H9 (cell line): Measurements from ENCODE around the gene TMC1. TPM values are rescaled to one million over a fixed set of nuclear protein-coding genes. Genes with fewer than 3 reads are reported as not detected.

ENCODE experiments used
- DNase-seq: peaks from one replicate; pipeline ENCODE4 v3.0.0-alpha.2; 2017
- H2AFZ ChIP-seq: one replicate; pipeline ENCODE4 v1.6.1; 2013; ENCODE audit warnings: mild to moderate bottlenecking, low read length, control low read depth, moderate library complexity
- H2AK5ac ChIP-seq: 2 replicates; pipeline ENCODE4 v1.6.1; 2013; ENCODE audit warnings: low read length, control low read depth, mixed read lengths; ENCODE audit not compliant: insufficient read length
- H2BK120ac ChIP-seq: one replicate; pipeline ENCODE4 v1.6.1; 2013; ENCODE audit warnings: low read depth, mild to moderate bottlenecking, low read length, control low read depth, inconsistent platforms; ENCODE audit not compliant: poor library complexity, severe bottlenecking
- H2BK12ac ChIP-seq: 2 replicates; pipeline ENCODE4 v1.6.1; 2013; ENCODE audit warnings: low read length, control low read depth, mixed read lengths, low read depth; ENCODE audit not compliant: insufficient read length
- H2BK15ac ChIP-seq: 2 replicates; pipeline ENCODE4 v1.6.1; 2013; ENCODE audit warnings: low read depth, low read length, control low read depth
- H2BK20ac ChIP-seq: one replicate; pipeline ENCODE4 v1.6.1; 2013; ENCODE audit warnings: low read depth, mild to moderate bottlenecking, low read length, control low read depth, inconsistent platforms; ENCODE audit not compliant: poor library complexity, severe bottlenecking
- H2BK5ac ChIP-seq: 2 replicates; pipeline ENCODE4 v1.6.1; 2013; ENCODE audit warnings: low read length, control low read depth, mixed read lengths; ENCODE audit not compliant: insufficient read length
- H3K14ac ChIP-seq: 2 replicates; pipeline ENCODE4 v1.6.1; 2013; ENCODE audit warnings: low read length, control low read depth; ENCODE audit not compliant: insufficient read depth
- H3K18ac ChIP-seq: 2 replicates; pipeline ENCODE4 v1.6.1; 2013; ENCODE audit warnings: low read depth, mild to moderate bottlenecking, mixed read lengths, low read length, control low read depth; ENCODE audit not compliant: insufficient read length
- H3K23ac ChIP-seq: 2 replicates; pipeline ENCODE4 v1.6.1; 2013; ENCODE audit warnings: low read length, control low read depth, mixed read lengths, low read depth; ENCODE audit not compliant: insufficient read length
- H3K23me2 ChIP-seq: 2 replicates; pipeline ENCODE4 v1.6.1; 2013; ENCODE audit warnings: low read depth, mild to moderate bottlenecking, mixed read lengths, low read length, control low read depth; ENCODE audit not compliant: insufficient read length, poor library complexity, severe bottlenecking
- H3K27ac ChIP-seq: 2 replicates; pipeline ENCODE4 v1.5.1; 2013; ENCODE audit warnings: low read length, control low read depth, mixed read lengths, low read depth; ENCODE audit not compliant: insufficient read length
- H3K27me3 ChIP-seq: 2 replicates; pipeline ENCODE4 v1.6.1; 2013; ENCODE audit warnings: low read length, control low read depth, inconsistent platforms; ENCODE audit not compliant: insufficient read depth
- H3K4ac ChIP-seq: 2 replicates; pipeline ENCODE4 v1.6.1; 2013; ENCODE audit warnings: low read depth, mild to moderate bottlenecking, control low read depth, inconsistent platforms, low read length, moderate library complexity
- H3K4me1 ChIP-seq: 2 replicates; pipeline ENCODE4 v1.6.1; 2013; ENCODE audit warnings: low read length, control low read depth, inconsistent platforms; ENCODE audit not compliant: insufficient read depth
- H3K4me2 ChIP-seq: 2 replicates; pipeline ENCODE4 v1.6.1; 2013; ENCODE audit warnings: low read length, control low read depth, mixed read lengths; ENCODE audit not compliant: insufficient read length, insufficient read depth
- H3K56ac ChIP-seq: 2 replicates; pipeline ENCODE4 v1.6.1; 2013; ENCODE audit warnings: low read depth, mild to moderate bottlenecking, mixed read lengths, low read length, control low read depth; ENCODE audit not compliant: insufficient read length
- H3K79me1 ChIP-seq: 2 replicates; pipeline ENCODE4 v1.6.1; 2013; ENCODE audit warnings: low read depth, mild to moderate bottlenecking, moderate library complexity, low read length, control low read depth, inconsistent platforms; ENCODE audit not compliant: insufficient read depth, poor library complexity, severe bottlenecking
- H3K79me2 ChIP-seq: 2 replicates; pipeline ENCODE4 v1.6.1; 2013; ENCODE audit warnings: low read length, control low read depth, inconsistent platforms; ENCODE audit not compliant: insufficient read depth
- H3K9ac ChIP-seq: 2 replicates; pipeline ENCODE4 v1.6.1; 2013; ENCODE audit warnings: low read length, control low read depth, mixed read lengths; ENCODE audit not compliant: insufficient read length; ENCODE audit errors: extremely low read depth
- H3K9me3 ChIP-seq: one replicate; pipeline ENCODE4 v1.6.1; 2013; ENCODE audit warnings: low read depth, low read length, inconsistent platforms; ENCODE audit not compliant: control insufficient read depth
- H3T11ph ChIP-seq: one replicate; pipeline ENCODE4 v1.6.1; 2013; ENCODE audit warnings: mild to moderate bottlenecking, low read length, control low read depth, inconsistent platforms
- H4K20me1 ChIP-seq: one replicate; pipeline ENCODE4 v1.6.1; 2013; ENCODE audit not compliant: control insufficient read depth, insufficient read length, insufficient read depth
- H4K5ac ChIP-seq: 2 replicates; pipeline ENCODE4 v1.6.1; 2013; ENCODE audit warnings: low read depth, mild to moderate bottlenecking, mixed read lengths, low read length, control low read depth; ENCODE audit not compliant: insufficient read length
- H4K8ac ChIP-seq: replicated peaks from 2 replicates; pipeline ENCODE4 v1.6.1; 2013; ENCODE audit warnings: low read length, control low read depth, mixed read lengths, low read depth; ENCODE audit not compliant: insufficient read length
- H4K91ac ChIP-seq: 2 replicates; pipeline ENCODE4 v1.6.1; 2013; ENCODE audit warnings: low read depth, mild to moderate bottlenecking, moderate library complexity, mixed read lengths, low read length, control low read depth; ENCODE audit not compliant: insufficient read length
- H3K27ac Mint-ChIP-seq, 3 experiments: 2 replicates in 2 of 3; 3 replicates in 1 of 3; pipeline ENCODE4 v1.8.0; 2020 to 2021; ENCODE audit warnings: mixed read lengths in 3 of 3, mild to moderate bottlenecking in 1 of 3, moderate library complexity in 1 of 3
- H3K27me3 Mint-ChIP-seq: 2 replicates; pipeline ENCODE4 v1.8.0; 2021; ENCODE audit warnings: low read depth, mild to moderate bottlenecking, moderate library complexity, mixed read lengths
- H3K36me3 Mint-ChIP-seq, 3 experiments: 2 replicates in 2 of 3; 3 replicates in 1 of 3; pipeline ENCODE4 v1.8.0; 2020 to 2021; ENCODE audit warnings: low read depth in 3 of 3, mixed read lengths in 3 of 3; ENCODE audit not compliant: insufficient read depth in 1 of 3
- H3K4me1 Mint-ChIP-seq, 2 experiments: 2 replicates each; pipeline ENCODE4 v1.8.0; 2020; ENCODE audit warnings: mixed read lengths in 2 of 2
- H3K4me3 Mint-ChIP-seq, 2 experiments: 2 replicates in 1 of 2; 3 replicates in 1 of 2; pipeline ENCODE4 v1.8.0; 2020 to 2021; ENCODE audit warnings: mild to moderate bottlenecking in 2 of 2, mixed read lengths in 2 of 2, moderate library complexity in 1 of 2
- H3K9me3 Mint-ChIP-seq, 2 experiments: 2 replicates in 1 of 2; 3 replicates in 1 of 2; pipeline ENCODE4 v1.8.0; 2020; ENCODE audit warnings: mild to moderate bottlenecking in 2 of 2, mixed read lengths in 2 of 2, moderate library complexity in 1 of 2
- WGBS: extraction: QIAGEN DNeasy Blood & Tissue Kit; methylation state at CpG from one replicate; pipeline ENCODE4 v1.1.7; 2013; ENCODE audit warnings: missing lambda C conversion rate, low lambda C conversion rate, mixed read lengths; ENCODE audit not compliant: insufficient read length; ENCODE audit errors: extremely low coverage; 5-methylcytosine and 5-hydroxymethylcytosine counted together
- total RNA-seq: library from RNA; stranded (reverse); gene quantifications from 2 replicates; pipeline ENCODE4 v1.2.1, GENCODE V29; 2021
- TF ChIP-seq, protein P1 (sequence below): fragments of 200-600 bp; sonication (generic); conservative IDR thresholded peaks from 3 replicates; pipeline ENCODE4 v1.8.0; 2021; ENCODE audit warnings: antibody characterized with exemption, mild to moderate bottlenecking

Gene TMC1
- total RNA-seq, 1 experiment from 2014 or later: 2.4 TPM

DNA sequence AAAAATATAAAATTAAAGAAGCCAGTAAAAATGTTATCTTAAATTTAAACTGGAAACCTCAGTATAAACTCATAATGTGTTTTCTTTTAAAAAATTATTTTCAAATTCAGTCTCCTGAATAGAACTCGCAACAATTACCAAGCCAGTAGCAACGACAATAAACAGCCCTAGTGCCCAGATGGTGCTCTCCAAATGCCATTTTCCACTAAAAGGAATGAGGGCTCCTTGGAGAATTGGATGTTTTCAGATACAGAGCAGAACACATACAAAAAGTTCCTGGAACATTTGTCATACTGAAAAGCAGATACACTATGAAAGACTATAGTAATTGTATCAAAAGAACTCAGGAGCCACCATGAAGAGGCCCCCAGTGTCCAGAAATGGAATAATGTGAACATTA, 97.4 kb downstream of the TMC1 start:
- H3K27me3 Mint-ChIP-seq: no peaks in the 10 kb centered on the region
- H2AFZ ChIP-seq: no peak overlapping the region
- H2BK120ac ChIP-seq: no peak overlapping the region
- H2AK5ac ChIP-seq: no peak overlapping the region
- H4K8ac ChIP-seq: no peak overlapping the region
- H3K9me3 ChIP-seq: no peaks in the 10 kb centered on the region
- no peak overlapping the region for H3K9ac ChIP-seq
- peaks cover 0 to 7% of the 10 kb centered on the region in 2 experiments; a peak in 3 of 4 replicates for H3K4me1 Mint-ChIP-seq
- H3K27me3 ChIP-seq: no peaks in the 10 kb centered on the region
- no peak overlapping the region for H2BK20ac ChIP-seq
- no peaks in the 10 kb centered on the region for H4K20me1 ChIP-seq
- no peak overlapping the region for H2BK12ac ChIP-seq
- no peak for DNase-seq
- no peak overlapping the region for H2BK5ac ChIP-seq
- no peak overlapping the region for H2BK15ac ChIP-seq
- H3K23ac ChIP-seq: no peak overlapping the region
- no peak overlapping the region for H4K91ac ChIP-seq
- H3K4me3 Mint-ChIP-seq: no peak overlapping the region
- no peak overlapping the region for H4K5ac ChIP-seq
- no peak overlapping the region for H3K14ac ChIP-seq
- H3K27ac ChIP-seq: no peak overlapping the region
- no CpG with 5 or more reads among the region's 2 CpGs for WGBS
- no peak overlapping the region for H3K27ac Mint-ChIP-seq
- TF ChIP-seq, protein P1, sequence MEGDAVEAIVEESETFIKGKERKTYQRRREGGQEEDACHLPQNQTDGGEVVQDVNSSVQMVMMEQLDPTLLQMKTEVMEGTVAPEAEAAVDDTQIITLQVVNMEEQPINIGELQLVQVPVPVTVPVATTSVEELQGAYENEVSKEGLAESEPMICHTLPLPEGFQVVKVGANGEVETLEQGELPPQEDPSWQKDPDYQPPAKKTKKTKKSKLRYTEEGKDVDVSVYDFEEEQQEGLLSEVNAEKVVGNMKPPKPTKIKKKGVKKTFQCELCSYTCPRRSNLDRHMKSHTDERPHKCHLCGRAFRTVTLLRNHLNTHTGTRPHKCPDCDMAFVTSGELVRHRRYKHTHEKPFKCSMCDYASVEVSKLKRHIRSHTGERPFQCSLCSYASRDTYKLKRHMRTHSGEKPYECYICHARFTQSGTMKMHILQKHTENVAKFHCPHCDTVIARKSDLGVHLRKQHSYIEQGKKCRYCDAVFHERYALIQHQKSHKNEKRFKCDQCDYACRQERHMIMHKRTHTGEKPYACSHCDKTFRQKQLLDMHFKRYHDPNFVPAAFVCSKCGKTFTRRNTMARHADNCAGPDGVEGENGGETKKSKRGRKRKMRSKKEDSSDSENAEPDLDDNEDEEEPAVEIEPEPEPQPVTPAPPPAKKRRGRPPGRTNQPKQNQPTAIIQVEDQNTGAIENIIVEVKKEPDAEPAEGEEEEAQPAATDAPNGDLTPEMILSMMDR: no peak
- H3K36me3 Mint-ChIP-seq: peaks cover 0 to 5% (median 0%) of the 10 kb centered on the region in 3 experiments; a peak in 3 of 7 replicates
- H3K79me2 ChIP-seq: no peaks in the 10 kb centered on the region
- no peaks in the 10 kb centered on the region for H3K4me1 ChIP-seq
- H3K18ac ChIP-seq: no peak overlapping the region
- no peaks in the 10 kb centered on the region for H3K23me2 ChIP-seq
- no peak overlapping the region for H3K56ac ChIP-seq
- no peak overlapping the region for H3T11ph ChIP-seq
- H3K79me1 ChIP-seq: no peaks in the 10 kb centered on the region
- H3K4ac ChIP-seq: no peak overlapping the region
- peaks cover 0 to 3% of the 10 kb centered on the region in 2 experiments; a peak in 2 of 5 replicates for H3K9me3 Mint-ChIP-seq
- no peak overlapping the region for H3K4me2 ChIP-seq
